ENCODE results near the gene PSRC1.
A peak's percentile ranks its signal among the peaks of the same experiment; 100 is the strongest.

Gene PSRC1

GRCh38 chr1:109241841-109242345 lies 41.1 kb downstream of the PSRC1 start:
- Histone ChIP-seq H3K27me3 (no peaks in the 10 kb centered on the region), H3K36me3 (peaks cover 28% of the 10 kb centered on the region), H3K4me3 (ENCODE audit: low read depth, low read length) (no peak overlapping the region), H3K9me3 (no peaks in the 10 kb centered on the region), H3K4me1 (peaks cover 7% of the 10 kb centered on the region; the same call in 1 of the 2 replicates)
- DNase-seq = no peak
- TF ChIP-seq CTCF (IDR thresholded peaks at IDR 0.05; ENCODE audit: low read depth, low read length) = no peak

GRCh38 chr1:109241344-109241743 lies 41.6 kb downstream of the PSRC1 start:
- no peak for TF ChIP-seq CTCF (IDR thresholded peaks at IDR 0.05; ENCODE audit: low read depth, low read length)
- H3K36me3 ChIP-seq = peaks cover 33% of the 10 kb centered on the region
- no peaks in the 10 kb centered on the region for H3K9me3 ChIP-seq
- no peaks in the 10 kb centered on the region for H3K27me3 ChIP-seq
- H3K4me1 ChIP-seq = peaks cover 7% of the 10 kb centered on the region; the same call in 1 of the 2 replicates
- no peak for DNase-seq
- no peak overlapping the region for H3K4me3 ChIP-seq (ENCODE audit: low read depth, low read length)

GRCh38 chr1:109240158-109241152 lies 42.5 kb downstream of the PSRC1 start:
- peak; percentile 62 for DNase-seq
- no peak for TF ChIP-seq CTCF (IDR thresholded peaks at IDR 0.05; ENCODE audit: low read depth, low read length)
- no peaks in the 10 kb centered on the region for H3K27me3 ChIP-seq
- peaks cover 7% of the 10 kb centered on the region; the same call in 1 of the 2 replicates for H3K4me1 ChIP-seq
- peaks cover 42% of the 10 kb centered on the region for H3K36me3 ChIP-seq
- no peaks in the 10 kb centered on the region for H3K9me3 ChIP-seq
- H3K4me3 ChIP-seq (ENCODE audit: low read depth, low read length) = no peak overlapping the region

- peaks cover 51% of the 10 kb centered on the region for H3K36me3 ChIP-seq
- TF ChIP-seq CTCF (IDR thresholded peaks at IDR 0.05; ENCODE audit: low read depth, low read length) = peak; percentile 85
- no peak overlapping the region for H3K4me3 ChIP-seq (ENCODE audit: low read depth, low read length)
- peak; percentile 74 for DNase-seq
- peaks cover 7% of the 10 kb centered on the region; the same call in 1 of the 2 replicates for H3K4me1 ChIP-seq
- no peaks in the 10 kb centered on the region for H3K9me3 ChIP-seq
- no peaks in the 10 kb centered on the region for H3K27me3 ChIP-seq
These were observed 43.4 kb downstream of the PSRC1 start for GRCh38 chr1:109239409-109240068.

- no peak overlapping the region for H3K4me3 ChIP-seq (ENCODE audit: low read depth, low read length)
- DNase-seq = no peak
- H3K9me3 ChIP-seq = no peaks in the 10 kb centered on the region
- peaks cover 7% of the 10 kb centered on the region; the same call in 1 of the 2 replicates for H3K4me1 ChIP-seq
- no peak for TF ChIP-seq CTCF (IDR thresholded peaks at IDR 0.05; ENCODE audit: low read depth, low read length)
- H3K27me3 ChIP-seq = no peaks in the 10 kb centered on the region
- H3K36me3 ChIP-seq = peaks cover 56% of the 10 kb centered on the region
These were observed 43.9 kb downstream of the PSRC1 start for GRCh38 chr1:109239047-109239408.

All from BE2C (cell line).